CD8-positive, alpha-beta memory T cell (primary cell): ENCODE data around the gene MYBPC2. TPM values are rescaled to one million over a fixed set of nuclear protein-coding genes. Genes with fewer than 3 reads are reported as not detected.

Experiments
- CTCF ChIA-PET: fragments of 350-600 bp; sonication (Branson Sonifier 250); formaldehyde crosslinking; loops from one replicate; lab custom pipeline; 2021; ENCODE audit warnings: antibody characterized with exemption; lab: Charles Lee
- POLR2A ChIA-PET: fragments of 350-600 bp; sonication (Branson Sonifier 250); formaldehyde crosslinking; loops from one replicate; lab custom pipeline; 2021; ENCODE audit warnings: antibody characterized with exemption; lab: Charles Lee
- DNase-seq, 5 donors: peaks; one replicate each; pipeline versions ENCODE4 v3.0.0 to v3.0.0-alpha.2; 2020 to 2022; ENCODE audit warnings: mixed read lengths in 1 of 5
- H3K27ac ChIP-seq: one replicate; pipeline ENCODE4 v1.7.0; 2013; ENCODE audit warnings: low read depth, mild to moderate bottlenecking, low read length, moderate library complexity
- H3K27me3 ChIP-seq: 2 replicates; pipeline ENCODE4 v1.7.0; 2013; ENCODE audit warnings: low read length, mild to moderate bottlenecking; ENCODE audit not compliant: insufficient read depth, poor library complexity, severe bottlenecking
- H3K36me3 ChIP-seq: 2 replicates; pipeline ENCODE4 v1.7.0; 2013; ENCODE audit warnings: mild to moderate bottlenecking, low read length, moderate library complexity; ENCODE audit not compliant: insufficient read depth
- H3K4me1 ChIP-seq: 2 replicates; pipeline ENCODE4 v1.7.0; 2013; ENCODE audit warnings: mild to moderate bottlenecking, low read length, moderate library complexity; ENCODE audit not compliant: insufficient read depth
- H3K4me3 ChIP-seq: 2 replicates; pipeline ENCODE4 v1.7.0; 2013; ENCODE audit warnings: mild to moderate bottlenecking, low read length
- H3K9me3 ChIP-seq: 2 replicates; pipeline ENCODE4 v1.7.0; 2013; ENCODE audit warnings: mild to moderate bottlenecking, low read length
- H3K27ac Mint-ChIP-seq, 8 donors: one replicate each; pipeline ENCODE4 v1.8.0; 2020 to 2021; ENCODE audit warnings: mixed read lengths in 8 of 8, mild to moderate bottlenecking in 6 of 8, inconsistent platforms in 3 of 8, moderate library complexity in 3 of 8
- H3K27me3 Mint-ChIP-seq, 2 donors: one replicate each; pipeline ENCODE4 v1.8.0; 2020 to 2021; ENCODE audit warnings: mixed read lengths in 2 of 2, mild to moderate bottlenecking in 1 of 2, moderate library complexity in 1 of 2
- H3K36me3 Mint-ChIP-seq, 3 donors: one replicate each; pipeline ENCODE4 v1.8.0; 2020 to 2021; ENCODE audit warnings: mixed read lengths in 3 of 3, inconsistent platforms in 1 of 3, mild to moderate bottlenecking in 1 of 3
- H3K4me1 Mint-ChIP-seq, 3 donors: one replicate each; pipeline ENCODE4 v1.8.0; 2020 to 2021; ENCODE audit warnings: mixed read lengths in 3 of 3, inconsistent platforms in 1 of 3, mild to moderate bottlenecking in 1 of 3
- H3K4me3 Mint-ChIP-seq, 7 donors: one replicate each; pipeline ENCODE4 v1.8.0; 2020 to 2021; ENCODE audit warnings: mixed read lengths in 7 of 7, mild to moderate bottlenecking in 6 of 7, moderate library complexity in 4 of 7, inconsistent platforms in 2 of 7
- H3K9me3 Mint-ChIP-seq, 5 donors: one replicate each; pipeline ENCODE4 v1.8.0; 2020 to 2022; ENCODE audit warnings: mixed read lengths in 5 of 5, mild to moderate bottlenecking in 3 of 5, moderate library complexity in 2 of 5, inconsistent platforms in 1 of 5
- polyA plus RNA-seq: library from polyadenylated mRNA; unstranded; fragments of 300-500 nt; fragmentation: Illumina TruSeq; gene quantifications from one replicate; pipeline ENCODE4 v1.2.3, GENCODE V29; 2021
- total RNA-seq, 2 experiments: library from RNA; stranded (reverse); gene quantifications; one replicate each; pipeline ENCODE4 v1.2.3, GENCODE V29; 2021

The MYBPC2 gene
- total and polyA plus RNA-seq, 3 experiments from 2014 or later, result 0.07 to 0.24 TPM; not detected in 1

DNA sequence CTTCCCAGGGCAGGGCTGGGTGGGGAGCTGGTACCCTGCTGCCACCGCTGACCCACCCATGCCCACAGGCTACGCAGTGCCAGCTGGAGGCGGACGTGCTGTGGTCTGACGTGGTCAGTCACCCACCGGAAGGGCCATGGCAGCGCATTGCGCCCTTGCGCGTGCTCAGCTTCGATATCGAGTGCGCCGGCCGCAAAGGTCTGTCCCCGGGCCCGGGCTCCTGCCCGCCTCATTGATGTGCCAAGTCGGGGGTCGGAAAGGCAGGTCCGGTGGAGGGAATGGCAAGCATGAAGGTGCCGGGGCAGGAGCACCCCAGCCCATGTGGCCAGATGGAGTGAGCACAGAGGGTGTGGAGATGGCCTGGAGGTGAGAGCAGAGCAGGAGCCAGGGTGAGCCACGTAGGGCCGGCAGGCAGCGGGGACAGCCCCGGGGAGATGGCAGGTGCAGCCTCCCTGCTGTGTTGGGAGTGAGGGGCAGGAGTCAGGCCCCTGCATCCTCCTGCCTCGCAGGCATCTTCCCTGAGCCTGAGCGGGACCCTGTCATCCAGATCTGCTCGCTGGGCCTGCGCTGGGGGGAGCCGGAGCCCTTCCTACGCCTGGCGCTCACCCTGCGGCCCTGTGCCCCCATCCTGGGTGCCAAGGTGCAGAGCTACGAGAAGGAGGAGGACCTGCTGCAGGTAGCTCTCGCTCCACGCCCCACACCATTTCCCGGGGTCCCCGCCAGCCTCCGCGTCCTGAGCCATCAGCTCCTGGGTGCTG lies 30.0 kb upstream of the MYBPC2 start:
- ChIA-PET CTCF (no interaction called here), POLR2A (no interaction called here)
- Mint-ChIP-seq H3K27ac (no peak overlapping the region), H3K9me3 (no peaks in the 10 kb centered on the region), H3K27me3 (no peaks in the 10 kb centered on the region), H3K36me3 (peaks cover 0 to 45% (median 9%) of the 10 kb centered on the region in 3 donors), H3K4me1 (peaks cover 0 to 3% (median 0%) of the 10 kb centered on the region in 3 donors), H3K4me3 (no peak overlapping the region)
- Histone ChIP-seq H3K27ac (no peak overlapping the region), H3K4me1 (no peaks in the 10 kb centered on the region), H3K9me3 (no peaks in the 10 kb centered on the region), H3K27me3 (no peaks in the 10 kb centered on the region), H3K4me3 (no peak overlapping the region), H3K36me3 (no peaks in the 10 kb centered on the region)
- DNase-seq, result no peak

DNA sequence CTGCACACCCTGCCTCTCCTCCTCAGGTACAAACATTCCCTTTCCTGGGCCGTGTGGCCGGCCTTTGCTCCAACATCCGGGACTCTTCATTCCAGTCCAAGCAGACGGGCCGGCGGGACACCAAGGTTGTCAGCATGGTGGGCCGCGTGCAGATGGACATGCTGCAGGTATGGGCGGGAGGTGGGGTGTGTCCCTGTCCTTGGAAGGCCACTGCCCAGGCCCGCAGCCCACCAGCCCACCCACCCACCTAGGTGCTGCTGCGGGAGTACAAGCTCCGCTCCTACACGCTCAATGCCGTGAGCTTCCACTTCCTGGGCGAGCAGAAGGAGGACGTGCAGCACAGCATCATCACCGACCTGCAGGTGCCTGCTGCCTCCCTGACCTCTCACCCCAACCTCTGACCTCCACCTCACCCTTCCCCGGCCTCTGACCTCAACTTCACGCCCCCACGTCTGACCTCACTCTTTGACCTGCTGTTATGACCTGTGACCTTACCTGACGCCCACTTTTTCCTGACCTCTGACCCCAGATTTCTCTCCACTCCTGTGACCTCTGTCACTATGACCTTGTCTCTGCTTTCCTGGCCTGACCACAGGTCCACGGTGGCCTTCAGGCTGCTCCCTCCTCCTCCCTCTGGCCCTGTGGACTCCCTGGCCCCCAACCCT lies 26.4 kb upstream of the MYBPC2 start:
- CTCF ChIA-PET, result no interaction called here
- Mint-ChIP-seq H3K4me1 (no peaks in the 10 kb centered on the region), H3K36me3 (peaks cover 0 to 54% (median 8%) of the 10 kb centered on the region in 3 donors), H3K27ac (peak overlapping the region in 1 of 8 donors; percentile 58), H3K27me3 (no peaks in the 10 kb centered on the region), H3K4me3 (no peak overlapping the region), H3K9me3 (no peaks in the 10 kb centered on the region)
- H3K9me3 ChIP-seq, result no peaks in the 10 kb centered on the region
- no peaks in the 10 kb centered on the region for H3K36me3 ChIP-seq
- no peak overlapping the region for H3K27ac ChIP-seq
- no peak for DNase-seq
- POLR2A ChIA-PET, result no interaction called here
- no peaks in the 10 kb centered on the region for H3K27me3 ChIP-seq
- H3K4me1 ChIP-seq, result no peaks in the 10 kb centered on the region
- H3K4me3 ChIP-seq, result no peak overlapping the region

DNA sequence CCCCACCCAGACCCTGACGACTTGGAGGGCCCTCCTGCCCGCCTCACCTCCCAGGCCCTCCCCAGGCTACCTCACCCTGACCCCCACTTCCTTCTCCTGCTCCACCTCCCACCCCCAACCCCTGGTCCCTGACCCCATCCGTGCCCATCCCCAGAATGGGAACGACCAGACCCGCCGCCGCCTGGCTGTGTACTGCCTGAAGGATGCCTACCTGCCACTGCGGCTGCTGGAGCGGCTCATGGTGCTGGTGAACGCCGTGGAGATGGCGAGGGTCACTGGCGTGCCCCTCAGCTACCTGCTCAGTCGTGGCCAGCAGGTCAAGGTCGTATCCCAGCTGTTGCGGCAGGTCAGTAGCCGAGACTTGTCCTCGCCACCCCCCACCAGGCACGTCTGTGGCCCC lies 25.9 kb upstream of the MYBPC2 start:
- Mint-ChIP-seq H3K9me3 (no peaks in the 10 kb centered on the region), H3K4me3 (no peak overlapping the region), H3K27ac (no peak overlapping the region), H3K4me1 (no peaks in the 10 kb centered on the region), H3K27me3 (no peaks in the 10 kb centered on the region), H3K36me3 (peaks cover 0 to 54% (median 8%) of the 10 kb centered on the region in 3 donors)
- POLR2A ChIA-PET, result no interaction called here
- H3K4me3 ChIP-seq, result no peak overlapping the region
- H3K36me3 ChIP-seq, result no peaks in the 10 kb centered on the region
- H3K9me3 ChIP-seq, result no peaks in the 10 kb centered on the region
- no peak for DNase-seq
- CTCF ChIA-PET, result no interaction called here
- no peak overlapping the region for H3K27ac ChIP-seq
- no peaks in the 10 kb centered on the region for H3K4me1 ChIP-seq
- H3K27me3 ChIP-seq, result no peaks in the 10 kb centered on the region

DNA sequence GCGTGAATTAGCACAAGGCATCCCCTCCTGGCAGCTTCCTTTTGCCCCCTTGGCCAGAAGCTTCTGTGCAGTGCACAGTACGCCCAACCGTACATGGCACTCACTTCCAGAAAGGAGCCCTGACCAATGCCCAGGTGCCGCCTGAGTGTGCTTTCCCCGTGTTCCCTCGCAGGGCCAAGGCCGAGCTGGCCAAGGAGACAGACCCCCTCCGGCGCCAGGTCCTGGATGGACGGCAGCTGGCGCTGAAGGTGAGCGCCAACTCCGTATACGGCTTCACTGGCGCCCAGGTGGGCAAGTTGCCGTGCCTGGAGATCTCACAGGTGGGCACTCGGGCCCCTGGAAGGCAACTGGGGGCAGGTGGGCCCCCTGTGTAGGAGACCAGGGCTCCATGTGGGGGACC lies 23.3 kb upstream of the MYBPC2 start:
- ChIA-PET CTCF (no interaction called here), POLR2A (no interaction called here)
- no peak overlapping the region for H3K4me3 Mint-ChIP-seq
- H3K27me3 Mint-ChIP-seq, result no peaks in the 10 kb centered on the region
- no peak overlapping the region for H3K4me3 ChIP-seq
- no peaks in the 10 kb centered on the region for H3K9me3 Mint-ChIP-seq
- no peak overlapping the region for H3K27ac ChIP-seq
- DNase-seq, result no peak
- no peak overlapping the region for H3K27ac Mint-ChIP-seq
- no peaks in the 10 kb centered on the region for H3K36me3 ChIP-seq
- peaks cover 0 to 44% (median 8%) of the 10 kb centered on the region in 3 donors for H3K36me3 Mint-ChIP-seq
- H3K9me3 ChIP-seq, result no peaks in the 10 kb centered on the region
- no peaks in the 10 kb centered on the region for H3K27me3 ChIP-seq
- no peaks in the 10 kb centered on the region for H3K4me1 ChIP-seq
- no peaks in the 10 kb centered on the region for H3K4me1 Mint-ChIP-seq

DNA sequence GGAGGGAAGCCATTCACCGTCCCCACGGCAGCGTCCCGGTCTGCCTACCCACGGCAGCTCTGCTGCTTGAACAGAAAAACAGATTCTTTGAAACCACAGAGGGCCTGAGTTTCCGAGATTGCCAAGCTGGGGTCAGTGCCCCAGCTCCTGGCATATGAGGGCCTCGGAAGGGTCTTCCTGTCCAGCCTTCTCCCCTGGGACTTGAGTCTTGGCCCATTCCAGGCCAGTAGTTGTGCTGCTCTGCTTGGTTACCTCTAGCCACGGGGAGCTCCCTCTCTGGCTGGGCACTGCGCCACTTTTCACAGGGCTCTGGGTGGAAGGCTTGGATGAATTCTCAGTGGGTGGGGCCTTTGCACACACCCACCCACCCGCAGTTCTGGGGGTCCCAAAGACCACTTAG lies 22.6 kb upstream of the MYBPC2 start:
- Histone ChIP-seq H3K27me3 (no peaks in the 10 kb centered on the region), H3K27ac (no peak overlapping the region), H3K4me3 (no peak overlapping the region), H3K4me1 (no peaks in the 10 kb centered on the region), H3K36me3 (no peaks in the 10 kb centered on the region), H3K9me3 (no peaks in the 10 kb centered on the region)
- POLR2A ChIA-PET, result no interaction called here
- no peaks in the 10 kb centered on the region for H3K4me1 Mint-ChIP-seq
- H3K36me3 Mint-ChIP-seq, result peaks cover 0 to 43% (median 8%) of the 10 kb centered on the region in 3 donors
- H3K9me3 Mint-ChIP-seq, result no peaks in the 10 kb centered on the region
- no peak for DNase-seq
- H3K27ac Mint-ChIP-seq, result no peak overlapping the region
- CTCF ChIA-PET, result no interaction called here
- H3K4me3 Mint-ChIP-seq, result no peak overlapping the region
- no peaks in the 10 kb centered on the region for H3K27me3 Mint-ChIP-seq

DNA sequence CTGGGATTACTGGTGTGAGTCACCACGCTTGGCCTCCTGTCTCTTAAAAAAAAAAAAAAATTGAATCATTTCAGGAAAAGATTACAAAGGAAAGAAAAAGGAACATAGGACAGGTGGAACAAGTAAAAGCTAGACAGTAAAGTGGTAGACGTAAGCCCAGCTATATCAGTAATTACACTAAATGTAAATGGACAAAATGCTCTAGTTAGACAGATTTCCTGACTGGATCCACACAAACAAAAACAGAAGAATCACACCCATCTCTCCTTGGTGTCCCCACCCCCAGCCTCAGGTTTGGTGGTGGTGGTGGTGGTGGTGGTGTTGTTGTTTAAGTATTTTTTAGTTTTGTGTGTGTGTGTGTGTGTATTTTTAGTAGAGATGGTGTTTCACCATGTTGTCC lies 20.3 kb upstream of the MYBPC2 start:
- no peaks in the 10 kb centered on the region for H3K9me3 Mint-ChIP-seq
- no peak for DNase-seq
- no peak overlapping the region for H3K4me3 ChIP-seq
- H3K4me1 Mint-ChIP-seq, result no peaks in the 10 kb centered on the region
- no peaks in the 10 kb centered on the region for H3K4me1 ChIP-seq
- ChIA-PET POLR2A (no interaction called here), CTCF (interaction anchor here (2.3 kb wide), 1 partner anchor 55 kb away, joined by 5 read pairs; no protein-coding TSS in a partner anchor)
- no peaks in the 10 kb centered on the region for H3K27me3 ChIP-seq
- H3K27ac Mint-ChIP-seq, result peak overlapping the region in 2 of 8 donors; percentile 17 to 37
- no peaks in the 10 kb centered on the region for H3K9me3 ChIP-seq
- H3K36me3 ChIP-seq, result no peaks in the 10 kb centered on the region
- no peak overlapping the region for H3K27ac ChIP-seq
- H3K27me3 Mint-ChIP-seq, result peaks cover 0 to 1% of the 10 kb centered on the region in 2 donors
- H3K4me3 Mint-ChIP-seq, result no peak overlapping the region
- H3K36me3 Mint-ChIP-seq, result peaks cover 0 to 25% (median 4%) of the 10 kb centered on the region in 3 donors

DNA sequence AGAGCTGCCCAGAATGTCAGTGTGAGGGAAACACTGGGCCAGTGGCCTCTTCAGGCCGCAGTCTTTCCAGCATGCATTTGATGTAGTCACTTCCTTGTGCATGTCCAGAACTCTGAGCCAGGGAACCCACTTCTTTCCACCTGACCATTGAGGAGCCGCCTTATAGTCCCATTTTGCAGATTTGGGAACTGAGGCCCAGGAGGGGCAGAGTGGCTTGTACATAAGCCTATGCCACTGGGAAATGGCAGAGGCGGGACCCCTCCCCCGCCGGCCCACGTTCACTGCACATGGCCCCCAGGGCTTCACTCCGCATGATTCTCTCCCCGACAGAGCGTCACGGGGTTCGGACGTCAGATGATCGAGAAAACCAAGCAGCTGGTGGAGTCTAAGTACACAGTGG lies 19.6 kb upstream of the MYBPC2 start:
- Histone ChIP-seq H3K36me3 (no peaks in the 10 kb centered on the region), H3K4me3 (no peak overlapping the region)
- CTCF ChIA-PET, result interaction anchor here (2.3 kb wide), 1 partner anchor 56 kb away, joined by 5 read pairs; no protein-coding TSS in a partner anchor

DNA sequence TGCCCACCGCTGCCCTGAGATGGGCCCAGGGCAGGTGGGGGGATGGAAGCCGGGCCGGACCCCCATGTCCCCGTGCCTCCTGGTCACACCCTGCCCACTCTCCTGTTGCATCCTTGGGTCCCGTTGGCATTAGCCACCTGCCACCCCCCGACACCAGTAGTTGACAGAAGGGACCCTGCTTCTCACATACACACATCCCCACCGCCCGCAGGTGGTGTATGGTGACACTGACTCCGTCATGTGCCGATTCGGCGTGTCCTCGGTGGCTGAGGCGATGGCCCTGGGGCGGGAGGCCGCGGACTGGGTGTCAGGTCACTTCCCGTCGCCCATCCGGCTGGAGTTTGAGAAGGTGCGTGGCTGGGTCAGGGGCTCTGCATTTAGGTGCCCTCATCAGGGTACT lies 19.2 kb upstream of the MYBPC2 start:
- H3K27me3 Mint-ChIP-seq, result peaks cover 0 to 3% of the 10 kb centered on the region in 2 donors
- POLR2A ChIA-PET, result no interaction called here
- H3K4me1 Mint-ChIP-seq, result no peaks in the 10 kb centered on the region

More for the DNA sequence above, 19.6 kb upstream of the MYBPC2 start:
- Mint-ChIP-seq H3K27ac (no peak overlapping the region), H3K9me3 (no peaks in the 10 kb centered on the region), H3K27me3 (peaks cover 0 to 1% of the 10 kb centered on the region in 2 donors), H3K4me3 (no peak overlapping the region), H3K36me3 (peaks cover 0 to 25% (median 4%) of the 10 kb centered on the region in 3 donors), H3K4me1 (no peaks in the 10 kb centered on the region)
- Histone ChIP-seq H3K9me3 (no peaks in the 10 kb centered on the region), H3K4me1 (no peaks in the 10 kb centered on the region), H3K27ac (no peak overlapping the region), H3K27me3 (no peaks in the 10 kb centered on the region)
- POLR2A ChIA-PET, result no interaction called here
- no peak for DNase-seq

More for the DNA sequence above, 19.2 kb upstream of the MYBPC2 start:
- H3K27ac Mint-ChIP-seq, result no peak overlapping the region
- Histone ChIP-seq H3K27ac (no peak overlapping the region), H3K4me1 (no peaks in the 10 kb centered on the region), H3K4me3 (no peak overlapping the region), H3K27me3 (no peaks in the 10 kb centered on the region), H3K36me3 (no peaks in the 10 kb centered on the region), H3K9me3 (no peaks in the 10 kb centered on the region)
- no peaks in the 10 kb centered on the region for H3K9me3 Mint-ChIP-seq
- no peak overlapping the region for H3K4me3 Mint-ChIP-seq
- CTCF ChIA-PET, result interaction anchor here (2.3 kb wide), 1 partner anchor 56 kb away, joined by 5 read pairs; no protein-coding TSS in a partner anchor
- no peak for DNase-seq
- peaks cover 0 to 24% (median 4%) of the 10 kb centered on the region in 3 donors for H3K36me3 Mint-ChIP-seq
